ENCODE measurements around the gene TBL3. TPM values are rescaled to one million over a fixed set of nuclear protein-coding genes. Genes with fewer than 3 reads are reported as not detected.
"Not testable (repeated sequence)": the region's sequence is repeated elsewhere in the genome, so short reads cannot be mapped to it uniquely, and the experiment has no call there.

TBL3 gene
- polyA plus RNA-seq, 1 donor = 30.3 TPM

- DNase-seq = no peak
Measured at GRCh38 chr16:1942047-1942809, 29.6 kb upstream of the TBL3 start.

- DNase-seq = peak; percentile 99
Measured at GRCh38 chr16:1942810-1943726, 28.8 kb upstream of the TBL3 start, which contains the start of gene MSRB1. MSRB1 (minus strand) TSS chr16:1943199; CDS start chr16:1943156, 43 bp downstream.

DNA sequence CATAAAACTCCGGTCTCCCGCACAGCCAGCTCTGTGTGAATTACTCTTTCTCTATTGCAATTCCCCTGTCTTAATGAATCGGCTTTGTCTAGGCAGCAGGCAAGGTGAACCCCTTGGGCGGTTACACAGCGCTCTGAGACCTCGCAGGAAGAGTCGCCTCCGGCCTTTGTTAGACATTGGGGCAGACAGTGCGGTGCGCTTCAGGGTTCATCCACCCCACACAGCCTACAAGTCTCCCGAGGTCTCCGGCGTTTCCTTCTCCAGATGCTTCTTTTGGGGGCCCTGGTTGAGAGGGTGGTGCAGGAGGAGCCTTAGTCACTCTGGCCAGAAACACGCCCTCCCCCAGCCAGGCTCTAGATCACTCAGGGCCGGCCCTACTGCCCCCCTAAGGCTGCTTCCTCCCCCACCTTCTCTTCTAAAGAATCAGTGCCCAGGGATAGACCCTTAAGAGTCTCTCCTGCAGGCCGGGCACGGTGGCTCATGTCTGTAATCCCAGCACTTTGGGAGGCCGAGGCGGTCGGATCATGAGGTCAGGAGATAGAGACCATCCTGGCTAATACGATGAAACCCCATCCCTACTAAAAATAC is 27.1 kb upstream of the TBL3 start:
- no peak for DNase-seq

DNA sequence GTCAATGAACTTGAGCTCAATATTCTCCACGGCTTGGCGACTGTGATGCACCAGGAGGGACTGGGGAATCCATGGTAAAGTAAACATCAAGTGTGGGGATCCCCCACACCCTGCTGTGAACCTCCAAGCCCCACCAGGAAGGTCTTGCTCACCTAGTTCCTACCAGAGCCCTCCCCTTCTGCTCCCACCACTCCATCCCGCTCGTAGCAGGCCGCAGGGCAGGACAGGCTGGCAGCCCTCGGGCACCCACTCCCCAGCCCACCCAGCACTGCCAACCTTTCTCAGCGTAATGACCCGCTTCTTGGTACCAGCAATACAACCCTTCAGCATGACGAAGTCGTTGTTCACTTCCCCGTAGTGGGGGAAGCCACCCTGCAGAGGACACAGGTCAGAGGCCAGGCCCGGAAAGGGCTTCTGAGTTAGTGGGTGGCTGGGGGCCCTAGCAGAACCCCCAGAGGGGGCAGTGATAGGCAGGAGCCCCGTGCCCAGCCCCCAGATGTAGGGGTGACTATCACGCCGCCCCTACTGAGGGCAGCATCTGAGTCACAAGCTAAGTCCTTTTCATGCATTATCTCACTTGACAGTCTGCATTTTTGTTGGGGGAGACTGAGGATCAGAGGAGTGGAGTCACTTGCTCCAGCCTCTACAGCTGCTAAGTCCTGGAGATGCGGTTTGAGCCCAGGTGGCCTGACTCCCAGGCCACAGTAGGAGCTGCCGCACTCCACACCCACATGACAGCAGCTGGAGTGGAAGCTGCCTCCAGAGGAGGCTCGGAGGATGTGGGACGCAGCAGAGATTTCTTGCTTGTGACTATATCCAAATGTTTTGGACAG is 26.1 kb upstream of the TBL3 start:
- DNase-seq = no peak

GRCh38 chr16:1946495-1947368 is 25.1 kb upstream of the TBL3 start:
- no peak for DNase-seq

DNA sequence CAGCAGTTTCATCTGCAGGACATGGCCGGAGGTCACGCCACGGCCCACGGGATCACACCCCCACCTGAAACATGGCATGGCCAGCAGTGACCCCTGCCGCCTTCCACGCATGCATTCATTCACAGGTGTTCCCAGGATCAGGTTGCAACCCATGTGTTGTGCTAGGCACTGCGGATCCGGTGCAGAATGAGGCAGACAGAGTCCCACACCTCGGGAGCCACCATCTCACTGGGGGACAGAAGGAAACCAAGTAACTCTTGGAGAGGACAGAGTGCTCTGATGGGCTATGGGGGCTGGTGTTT is 24.5 kb upstream of the TBL3 start:
- DNase-seq = no peak

GRCh38 chr16:1949507-1949906 is 22.3 kb upstream of the TBL3 start:
- DNase-seq = no peak

DNA sequence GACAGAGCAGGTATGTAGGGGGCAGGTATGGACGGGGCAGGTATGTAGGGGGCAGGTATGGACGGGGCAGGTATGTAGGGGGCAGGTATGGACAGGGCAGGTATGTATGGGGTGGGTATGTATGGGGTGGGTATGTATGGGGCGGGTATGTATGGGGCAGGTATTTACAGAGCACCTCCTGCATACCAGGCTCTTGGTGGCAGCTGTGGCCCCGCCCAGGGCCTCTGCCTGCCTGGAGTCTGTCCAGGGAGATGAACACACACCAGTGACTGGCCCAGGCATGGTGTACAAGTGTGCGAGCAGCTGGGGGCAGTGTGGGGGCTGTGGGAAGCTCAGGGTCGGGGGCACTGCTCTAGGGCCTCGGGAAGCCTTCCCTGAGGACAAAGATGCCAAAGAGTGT is 21.8 kb upstream of the TBL3 start:
- no peak for DNase-seq

DNA sequence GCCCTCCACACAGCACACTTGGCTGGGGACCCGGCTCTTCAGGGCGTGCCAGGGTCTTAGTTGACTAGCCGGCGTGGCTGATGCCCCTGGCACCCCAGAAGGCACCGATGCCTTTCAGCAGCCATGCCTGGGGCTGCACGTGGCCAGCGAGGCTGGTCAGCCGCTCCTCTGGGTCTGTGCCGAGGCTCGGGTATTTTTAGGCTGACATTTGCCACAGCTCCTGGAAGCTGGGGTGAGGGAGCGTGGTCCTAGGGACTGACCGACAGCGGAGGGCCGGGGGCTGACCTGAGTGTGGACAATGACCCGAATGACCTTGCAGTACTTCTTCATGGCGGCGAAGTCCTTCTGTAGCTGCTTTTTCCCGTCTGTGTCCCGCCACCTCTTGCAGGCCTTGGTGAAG is 21.3 kb upstream of the TBL3 start:
- DNase-seq = no peak

DNA sequence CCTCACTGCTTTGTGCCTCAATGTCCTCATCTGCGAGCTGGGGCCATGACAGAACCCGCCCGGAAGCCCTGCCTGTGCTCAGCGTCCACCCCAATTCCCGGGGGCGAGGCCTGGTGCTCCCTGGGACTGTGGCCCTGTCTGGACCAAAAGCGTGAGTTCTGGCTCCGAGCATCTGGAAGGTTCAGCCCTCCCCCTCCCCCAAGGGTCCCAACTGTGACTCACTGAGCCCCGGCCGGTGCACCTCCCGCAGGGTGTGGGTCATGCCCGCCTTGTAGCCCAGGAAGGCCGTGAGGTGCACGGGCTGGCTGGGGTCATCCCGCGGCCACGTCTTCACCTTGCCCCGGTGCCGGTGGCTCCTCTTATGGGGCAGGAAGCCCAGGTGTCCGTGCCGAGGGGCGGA is 18.1 kb upstream of the TBL3 start:
- no peak for DNase-seq

GRCh38 chr16:1957434-1958142 is 14.3 kb upstream of the TBL3 start:
- DNase-seq = not testable (repeated sequence)

- DNase-seq = not testable (repeated sequence)
Measured at GRCh38 chr16:1958143-1958491, 13.7 kb upstream of the TBL3 start.

DNA sequence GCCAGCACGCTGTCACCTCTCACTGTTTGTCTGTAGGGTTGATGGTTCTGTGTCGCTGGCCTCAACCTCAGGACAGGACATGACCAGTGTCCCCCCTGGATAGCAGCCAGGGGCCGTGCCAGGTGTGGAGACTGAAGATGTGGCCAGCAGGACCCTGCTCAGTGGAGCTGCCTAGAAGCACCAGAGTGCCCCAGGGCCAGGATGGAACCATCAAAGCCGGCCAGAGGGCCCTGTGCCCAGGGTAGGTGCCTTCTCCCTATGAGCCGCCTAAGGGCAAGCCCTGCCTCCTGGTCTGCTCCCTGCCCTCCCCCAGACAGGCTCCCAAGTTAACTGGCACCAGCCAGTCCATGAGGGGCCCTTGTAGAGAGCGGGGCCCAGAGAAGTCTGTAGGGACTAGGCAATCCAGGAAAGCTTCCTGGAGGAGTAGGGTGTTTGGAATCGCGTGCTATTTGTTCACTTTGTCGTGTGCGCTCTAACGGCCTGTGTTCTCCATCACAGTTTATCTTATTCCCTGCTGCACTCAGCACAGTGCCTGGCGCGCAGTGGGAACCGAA is 13.1 kb upstream of the TBL3 start:
- DNase-seq = no peak

DNA sequence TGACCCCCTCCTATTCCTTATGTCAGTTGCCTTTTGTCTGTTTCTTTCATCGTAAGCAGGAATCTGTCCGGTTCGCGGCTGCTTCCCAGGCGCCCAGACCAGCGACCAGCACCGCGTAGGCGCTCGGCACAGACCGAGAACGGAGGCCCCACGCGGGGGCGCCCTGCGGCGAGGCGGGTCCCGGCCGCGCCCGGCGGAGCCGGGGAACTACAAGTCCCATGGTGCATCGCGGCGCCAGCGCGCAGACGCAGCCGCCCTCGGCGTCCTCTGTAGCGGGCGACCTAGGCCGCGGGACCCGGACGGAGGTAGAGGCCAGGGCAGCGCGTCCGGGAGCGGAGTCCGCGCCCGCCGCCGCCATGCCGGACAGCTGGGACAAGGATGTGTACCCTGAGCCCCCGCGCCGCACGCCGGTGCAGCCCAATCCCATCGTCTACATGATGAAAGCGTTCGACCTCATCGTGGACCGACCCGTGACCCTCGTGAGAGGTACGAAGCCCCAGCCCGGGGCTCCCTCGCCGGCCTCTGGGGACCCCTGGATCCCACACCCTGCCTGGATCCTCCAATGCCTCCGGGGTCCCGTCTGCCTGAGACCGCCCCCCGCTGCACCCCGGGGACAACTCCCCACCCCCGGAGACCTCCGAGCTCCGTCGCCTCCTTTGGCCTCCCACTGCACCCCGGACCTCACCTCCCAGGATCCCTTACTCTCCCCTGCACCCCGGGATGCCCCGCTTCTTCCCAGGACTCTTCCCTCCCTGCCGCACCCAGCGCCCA is 12.4 kb upstream of the TBL3 start, which contains the start of gene NDUFB10:
Gene NDUFB10, plus strand, starts transcription at position 270 of the 771 bp plus-strand sequence. Its CDS starts 87 bp downstream, at position 357.
- DNase-seq = peak; percentile 83

GRCh38 chr16:1960665-1961630 is 10.9 kb upstream of the TBL3 start:
- DNase-seq = no peak

DNA sequence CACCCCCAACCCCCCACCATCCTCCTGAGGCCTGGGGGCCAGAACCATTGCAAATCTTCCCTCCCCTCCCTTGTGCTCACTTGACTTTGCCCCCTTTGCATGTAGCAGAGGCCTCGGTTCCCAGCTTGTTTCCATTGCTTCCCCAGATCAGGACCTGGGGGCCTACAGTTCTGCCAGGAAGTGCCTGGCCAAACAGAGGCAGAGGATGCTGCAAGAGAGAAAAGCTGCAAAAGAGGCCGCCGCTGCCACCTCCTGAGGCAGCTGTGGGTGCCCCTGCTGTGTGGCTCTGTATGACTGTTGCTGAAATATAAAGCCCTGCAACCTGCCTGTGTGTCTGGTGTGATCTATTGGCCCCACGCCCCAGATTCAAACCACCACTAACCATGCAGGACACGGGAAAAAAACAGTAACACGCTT is 10.2 kb upstream of the TBL3 start:
- DNase-seq = no peak
